BE2C (cell line): ENCODE measurements around the gene RAB31.

Experiments used
- DNase-seq: peaks from one replicate; pipeline ENCODE4 v3.0.0-alpha.2; 2020
- H3K27me3 ChIP-seq: fragments of 250-450 bp; sonication (Bioruptor Pico); 2 replicates; pipeline ENCODE4 v1.5.1; 2020; ENCODE audit warnings: mild to moderate bottlenecking
- H3K36me3 ChIP-seq: fragments of 250-450 bp; sonication (Bioruptor Pico); 2 replicates; pipeline ENCODE4 v1.5.1; 2020; ENCODE audit warnings: mild to moderate bottlenecking
- H3K4me1 ChIP-seq: fragments of 250-450 bp; sonication (Bioruptor Pico); 2 replicates; pipeline ENCODE4 v1.5.1; 2020
- H3K4me3 ChIP-seq: 2 replicates; pipeline ENCODE4 v1.5.1; 2011; ENCODE audit warnings: low read depth, low read length
- H3K9me3 ChIP-seq: fragments of 250-450 bp; sonication (Bioruptor Pico); 2 replicates; pipeline ENCODE4 v1.5.1; 2020
- TF ChIP-seq, protein P1 (sequence below): IDR thresholded peaks from 2 replicates; pipeline ENCODE4 v1.5.1; 2012; ENCODE audit warnings: mild to moderate bottlenecking, low read depth, low read length

RAB31 gene

DNA sequence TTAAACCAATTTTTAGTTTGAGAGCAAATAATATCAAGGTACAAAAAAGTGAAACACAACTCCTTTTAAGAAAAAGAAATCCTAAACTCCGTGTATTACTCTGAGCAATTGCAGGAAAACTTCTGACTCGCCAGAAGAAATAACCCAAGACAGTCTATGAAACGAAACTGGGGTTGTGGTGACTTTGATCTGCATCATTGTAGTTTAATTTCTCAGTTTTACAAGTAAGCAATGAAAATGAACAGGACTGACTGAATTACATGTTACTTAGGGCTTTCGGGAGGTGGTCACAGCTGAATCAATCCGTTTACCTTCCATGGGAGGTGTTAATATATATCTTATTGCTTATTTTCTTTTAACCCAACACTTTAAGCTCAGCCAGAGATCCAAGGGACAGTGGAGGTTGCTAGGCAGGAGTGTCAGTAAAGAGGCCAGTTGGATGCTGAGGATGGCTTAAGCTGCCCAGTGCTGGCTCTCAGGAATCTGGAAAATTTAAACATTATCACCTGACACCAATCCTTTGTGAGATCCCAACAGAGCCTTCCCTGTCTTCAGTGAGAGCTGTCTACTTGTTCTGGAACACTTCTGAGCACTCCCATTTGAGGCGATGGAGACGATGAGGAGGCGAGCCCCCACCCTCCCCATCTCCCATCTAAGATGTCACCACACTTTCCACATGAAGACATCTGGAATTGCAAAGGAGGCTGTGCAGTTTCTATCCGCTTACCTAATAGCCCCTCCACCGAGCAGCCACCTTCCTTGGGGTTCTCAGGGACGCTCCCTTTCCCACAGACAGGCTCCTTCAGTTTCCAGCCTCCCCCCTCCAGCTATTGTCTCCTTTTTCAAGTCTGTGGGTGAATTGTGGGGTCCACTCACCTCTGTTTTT lies 3.6 kb upstream of the RAB31 start:
- no peak overlapping the region for H3K4me3 ChIP-seq
- H3K36me3 ChIP-seq = no peaks in the 10 kb centered on the region
- H3K9me3 ChIP-seq = no peaks in the 10 kb centered on the region
- no peak for DNase-seq
- TF ChIP-seq, protein P1, sequence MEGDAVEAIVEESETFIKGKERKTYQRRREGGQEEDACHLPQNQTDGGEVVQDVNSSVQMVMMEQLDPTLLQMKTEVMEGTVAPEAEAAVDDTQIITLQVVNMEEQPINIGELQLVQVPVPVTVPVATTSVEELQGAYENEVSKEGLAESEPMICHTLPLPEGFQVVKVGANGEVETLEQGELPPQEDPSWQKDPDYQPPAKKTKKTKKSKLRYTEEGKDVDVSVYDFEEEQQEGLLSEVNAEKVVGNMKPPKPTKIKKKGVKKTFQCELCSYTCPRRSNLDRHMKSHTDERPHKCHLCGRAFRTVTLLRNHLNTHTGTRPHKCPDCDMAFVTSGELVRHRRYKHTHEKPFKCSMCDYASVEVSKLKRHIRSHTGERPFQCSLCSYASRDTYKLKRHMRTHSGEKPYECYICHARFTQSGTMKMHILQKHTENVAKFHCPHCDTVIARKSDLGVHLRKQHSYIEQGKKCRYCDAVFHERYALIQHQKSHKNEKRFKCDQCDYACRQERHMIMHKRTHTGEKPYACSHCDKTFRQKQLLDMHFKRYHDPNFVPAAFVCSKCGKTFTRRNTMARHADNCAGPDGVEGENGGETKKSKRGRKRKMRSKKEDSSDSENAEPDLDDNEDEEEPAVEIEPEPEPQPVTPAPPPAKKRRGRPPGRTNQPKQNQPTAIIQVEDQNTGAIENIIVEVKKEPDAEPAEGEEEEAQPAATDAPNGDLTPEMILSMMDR = no peak
- no peaks in the 10 kb centered on the region for H3K27me3 ChIP-seq
- no peaks in the 10 kb centered on the region for H3K4me1 ChIP-seq

DNA sequence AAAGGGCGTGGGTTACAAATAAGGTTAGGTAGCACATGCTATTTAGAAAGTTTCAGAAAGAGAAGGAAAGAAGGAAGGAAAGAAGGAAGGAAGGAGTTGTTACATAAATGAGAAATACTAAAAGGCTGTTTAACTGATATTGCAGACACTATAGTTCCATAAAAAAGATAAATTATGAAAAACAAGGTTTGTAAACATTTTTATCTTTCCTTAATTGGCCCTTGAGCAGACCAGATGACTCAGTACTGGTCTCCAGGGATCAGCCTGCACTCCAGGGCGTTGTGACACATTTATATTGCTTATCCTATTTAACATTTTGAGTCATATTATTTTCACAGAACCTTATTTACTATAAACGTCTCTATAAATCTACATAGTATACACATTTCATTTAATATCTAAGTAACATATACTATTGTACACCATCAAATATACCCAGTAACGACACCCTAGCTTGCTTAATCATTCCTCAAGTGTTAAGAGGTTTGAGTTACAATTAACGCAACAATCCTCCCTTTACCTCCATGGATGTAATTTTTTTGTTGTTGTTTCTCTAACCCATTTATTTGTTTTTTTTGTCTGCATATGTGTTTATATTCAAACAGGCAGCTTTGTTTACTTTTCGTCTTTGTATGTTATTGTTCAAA lies 2.8 kb upstream of the RAB31 start:
- H3K36me3 ChIP-seq = no peaks in the 10 kb centered on the region
- DNase-seq = no peak
- no peak overlapping the region for H3K4me3 ChIP-seq
- H3K4me1 ChIP-seq = no peaks in the 10 kb centered on the region
- TF ChIP-seq, protein P1 = no peak
- no peaks in the 10 kb centered on the region for H3K9me3 ChIP-seq
- H3K27me3 ChIP-seq = no peaks in the 10 kb centered on the region

DNA sequence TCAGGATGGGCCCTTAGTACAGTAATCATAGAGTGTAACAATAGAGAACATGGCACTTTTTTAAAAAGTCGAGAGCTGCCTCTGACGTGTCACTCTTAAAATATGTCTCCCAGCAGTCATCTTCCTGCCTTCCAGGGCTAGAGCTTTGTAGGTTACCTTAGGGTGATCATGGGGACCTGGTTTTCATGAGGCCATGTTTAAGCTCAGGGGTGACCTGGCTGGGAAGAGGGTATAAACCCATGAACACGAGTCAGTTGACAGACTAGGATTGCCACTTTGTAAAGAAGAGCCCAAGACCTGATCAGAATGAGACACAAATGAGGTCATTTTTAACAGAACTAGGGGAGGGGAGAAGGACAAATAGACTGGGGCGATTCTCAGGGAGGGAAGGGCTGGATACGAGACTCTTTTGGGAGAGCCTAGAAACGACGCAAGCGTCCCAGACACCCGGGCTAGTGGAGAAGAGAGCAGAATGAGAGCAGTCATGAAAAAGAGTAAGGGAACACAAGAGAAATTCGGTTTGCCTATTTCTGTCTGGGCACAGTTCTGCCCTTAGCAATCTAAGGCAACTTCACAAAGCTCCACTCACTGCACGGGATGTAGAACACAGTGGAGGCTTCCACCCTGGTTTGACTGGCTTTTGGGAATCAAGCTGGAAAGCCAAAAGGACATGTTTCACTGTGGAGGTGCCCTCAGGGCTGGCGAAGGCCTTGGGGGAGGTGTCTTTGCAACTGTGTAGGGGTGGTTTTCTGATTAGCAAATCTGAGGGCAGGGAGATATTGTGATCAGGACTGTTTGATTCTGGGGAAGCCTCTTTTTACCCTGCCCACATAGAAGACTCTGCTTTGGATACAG lies 1.8 kb upstream of the RAB31 start:
- Histone ChIP-seq H3K4me3 (no peak overlapping the region), H3K9me3 (no peaks in the 10 kb centered on the region), H3K36me3 (no peaks in the 10 kb centered on the region), H3K4me1 (no peaks in the 10 kb centered on the region), H3K27me3 (no peaks in the 10 kb centered on the region)
- TF ChIP-seq, protein P1 = no peak
- no peak for DNase-seq

DNA sequence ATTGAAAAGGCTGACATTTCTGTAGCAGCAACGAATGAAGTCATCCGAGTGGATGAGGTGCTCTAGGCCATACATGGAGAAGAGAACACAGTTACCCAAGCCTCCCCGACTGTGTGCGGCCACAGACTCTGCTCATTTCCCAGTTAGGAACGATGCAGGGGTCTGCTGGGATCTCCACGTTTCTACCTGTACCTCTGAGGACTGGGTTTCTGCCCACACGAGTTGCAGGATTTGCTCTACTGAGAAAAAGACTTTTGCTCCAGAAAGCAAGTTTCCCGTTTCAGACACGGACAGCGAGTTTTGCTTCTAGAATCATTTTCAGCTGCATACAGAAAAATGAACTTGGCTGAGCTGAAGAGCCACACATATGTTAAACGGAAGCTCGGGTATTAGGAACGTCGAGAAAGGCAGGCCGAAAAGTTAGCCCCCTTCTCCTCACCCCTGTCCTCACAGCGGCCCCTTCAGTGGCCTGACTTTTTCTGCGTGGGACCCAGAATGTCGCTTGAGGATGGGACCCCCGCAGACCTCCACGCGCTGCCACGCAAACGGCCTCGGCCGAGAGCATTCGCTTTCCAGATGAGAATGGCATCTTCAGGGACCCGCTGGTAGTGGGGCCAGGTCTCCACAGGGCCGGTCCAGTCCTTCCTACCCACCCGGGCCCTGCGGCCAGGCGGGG lies 582 bp upstream of the RAB31 start:
- TF ChIP-seq, protein P1 = no peak
- Histone ChIP-seq H3K4me1 (no peaks in the 10 kb centered on the region), H3K9me3 (no peaks in the 10 kb centered on the region), H3K36me3 (no peaks in the 10 kb centered on the region), H3K4me3 (peak overlapping the region; percentile 14; the same call in 1 of the 2 replicates), H3K27me3 (no peaks in the 10 kb centered on the region)
- DNase-seq = no peak

DNA sequence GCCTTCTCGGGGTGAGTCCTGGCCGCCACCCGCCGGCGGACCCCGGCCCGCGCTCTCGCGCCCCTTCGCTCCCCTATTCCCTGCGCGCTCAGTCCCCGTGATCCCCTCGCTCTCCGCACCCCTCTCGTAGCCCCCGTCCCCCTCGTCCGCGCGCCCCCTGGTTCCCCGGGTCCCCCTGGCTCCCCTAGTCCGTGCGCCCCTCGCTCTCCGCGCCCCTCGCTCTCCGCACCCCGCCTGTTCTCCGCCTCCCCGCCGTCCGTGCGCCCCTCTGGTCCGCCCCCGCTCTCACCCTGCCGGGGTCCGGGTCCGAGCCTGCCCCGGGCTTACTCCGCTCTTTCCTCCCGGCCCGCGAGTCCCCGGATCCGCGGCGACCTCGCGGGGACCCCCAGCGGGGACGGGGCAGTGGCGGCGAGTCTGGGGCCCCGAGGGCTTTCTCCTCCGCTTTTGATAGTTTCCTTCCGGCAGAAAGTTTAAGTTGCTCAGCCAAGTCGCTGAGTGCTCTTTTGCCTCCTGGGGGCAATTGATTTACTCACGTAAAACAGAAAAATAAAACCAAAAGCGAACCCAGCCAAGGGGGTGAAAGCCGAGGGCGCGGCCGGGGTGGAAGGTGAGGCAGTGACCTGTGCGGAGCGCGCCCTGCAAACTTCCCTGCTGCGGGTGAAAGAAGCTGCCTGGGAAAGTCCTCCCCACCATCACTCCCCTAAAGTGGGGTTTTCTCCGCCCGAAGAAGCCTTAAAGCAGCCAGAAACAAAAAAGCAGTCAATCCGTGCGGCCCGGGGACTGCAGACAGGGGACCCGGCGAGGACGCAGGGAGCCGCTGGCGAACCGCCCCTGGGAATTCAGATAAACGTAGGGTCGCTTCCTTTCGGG lies 568 bp downstream of the RAB31 start:
- Histone ChIP-seq H3K4me3 (peak overlapping the region; percentile 50), H3K36me3 (no peaks in the 10 kb centered on the region), H3K4me1 (no peaks in the 10 kb centered on the region), H3K9me3 (no peaks in the 10 kb centered on the region), H3K27me3 (no peaks in the 10 kb centered on the region)
- no peak for DNase-seq
- TF ChIP-seq, protein P1 = no peak
